HepG2 (cell line): ENCODE data around the gene LYSMD3. TPM values are rescaled to one million over a fixed set of nuclear protein-coding genes. Genes with fewer than 3 reads are reported as not detected.

Source experiments
- ATAC-seq: fragments of 200-7000 bp; cut with Tn5 transposase; 3 replicates; pipeline ENCODE4 v1.9.1; 2020; ENCODE audit warnings: mild to moderate bottlenecking, moderate library complexity
- BruUV-seq: library from RNA; stranded (reverse); fragments of 400-500 nt; replicated peaks from 2 replicates; lab custom pipeline; 2021; lab: Mats Ljungman, UMichigan
- CTCF ChIA-PET: fragments of 300-600 bp; formaldehyde crosslinking; extraction: SDS; loops from one replicate; lab custom pipeline; 2021; ENCODE audit warnings: low total read pairs, inconsistent platforms, low intra/inter-chr PET ratio; lab: Yijun Ruan, JAX
- POLR2A ChIA-PET: fragments of 350-600 bp; sonication (Branson Sonifier 250); formaldehyde crosslinking; loops from one replicate; lab custom pipeline; 2020; ENCODE audit warnings: antibody characterized with exemption, inconsistent platforms; lab: Yijun Ruan, JAX
- DNase-seq: peaks from one replicate; pipeline ENCODE4 v3.0.0-alpha.2; 2015; ENCODE audit warnings: low spot score
- FAIRE-seq: peaks from 3 replicates; lab custom pipeline; 2011; peaks lifted over from hg19 to GRCh38; lab: Jason Lieb, UNC
- H2AFZ ChIP-seq: one replicate; pipeline ENCODE4 v1.6.1; 2011; ENCODE audit warnings: low read length, inconsistent platforms
- H3K27ac ChIP-seq: fragments of 300-600 bp; 3 replicates; pipeline ENCODE4 v1.8.0; 2011; ENCODE audit warnings: mixed run types, mild to moderate bottlenecking, mixed read lengths, low read length, inconsistent platforms; ENCODE audit not compliant: insufficient read depth; ENCODE audit errors: extremely low read length
- H3K27me3 ChIP-seq, 2 experiments: fragments of 200-600 bp in 1 of 2; 2 replicates in 1 of 2; 3 replicates in 1 of 2; pipeline versions ENCODE4 v1.6.0 to v1.8.0; 2011; ENCODE audit warnings: low read length in 2 of 2, mild to moderate bottlenecking in 2 of 2, moderate library complexity in 2 of 2, inconsistent platforms in 1 of 2; ENCODE audit not compliant: insufficient read depth in 2 of 2, control insufficient read depth in 1 of 2
- H3K36me3 ChIP-seq, 2 experiments: fragments of 200-600 bp in 1 of 2; replicated peaks in 1 of 2; 2 replicates in 1 of 2; 3 replicates in 1 of 2; pipeline versions ENCODE4 v1.5.1 to v1.8.0; 2011; ENCODE audit warnings: low read length in 2 of 2, inconsistent platforms in 1 of 2; ENCODE audit not compliant: insufficient read depth in 2 of 2, control insufficient read depth in 1 of 2
- H3K4me1 ChIP-seq: 2 replicates; pipeline ENCODE4 v1.5.1; 2012; ENCODE audit warnings: low read length, inconsistent platforms; ENCODE audit not compliant: insufficient read depth
- H3K4me2 ChIP-seq: 2 replicates; pipeline ENCODE4 v1.6.0; 2011; ENCODE audit warnings: low read depth, low read length, inconsistent platforms
- H3K4me3 ChIP-seq, 3 experiments: fragments of 200-600 bp in 1 of 3; sonication (generic), shearing (Covaris generic) in 1 of 3; replicated peaks in 1 of 3; 2 replicates each; pipeline ENCODE4 v1.5.1; 2011 to 2016; ENCODE audit warnings: low read length in 3 of 3, inconsistent platforms in 2 of 3, low read depth in 2 of 3, mild to moderate bottlenecking in 2 of 3, control low read depth in 1 of 3, mixed read lengths in 1 of 3; ENCODE audit not compliant: insufficient read depth in 1 of 3
- H3K79me2 ChIP-seq: one replicate; pipeline ENCODE4 v1.6.1; 2011; ENCODE audit warnings: low read length, inconsistent platforms; ENCODE audit not compliant: insufficient read depth
- H3K9ac ChIP-seq: 2 replicates; pipeline ENCODE4 v1.6.0; 2011; ENCODE audit warnings: mild to moderate bottlenecking, low read depth, low read length, inconsistent platforms; ENCODE audit not compliant: insufficient read depth
- H3K9me3 ChIP-seq: 2 replicates; pipeline ENCODE4 v1.5.1; 2012; ENCODE audit warnings: mild to moderate bottlenecking, low read length
- H4K20me1 ChIP-seq: 2 replicates; pipeline ENCODE4 v1.6.0; 2011; ENCODE audit warnings: inconsistent platforms, mild to moderate bottlenecking, low read length, moderate library complexity; ENCODE audit not compliant: insufficient read depth
- BRCA1 ChIP-seq: sonication (generic); formaldehyde crosslinking; IDR thresholded peaks from 2 replicates; pipeline ENCODE4 v1.4.0; 2020; ENCODE audit warnings: missing genetic modification reagents
- CENPX ChIP-seq: sonication (generic); formaldehyde crosslinking; IDR thresholded peaks from 2 replicates; pipeline ENCODE4 v1.9.0; 2021; ENCODE audit warnings: mild to moderate bottlenecking, missing genetic modification reagents, moderate library complexity
- FLYWCH1 ChIP-seq: sonication (generic); formaldehyde crosslinking; IDR thresholded peaks from 2 replicates; pipeline ENCODE4 v1.8.1; 2023; ENCODE audit warnings: mild to moderate bottlenecking, missing genetic modification reagents
- HNRNPL ChIP-seq: fragments of 200-400 bp; formaldehyde crosslinking; IDR thresholded peaks from 2 replicates; pipeline ENCODE4 v1.6.1; 2017; ENCODE audit warnings: mild to moderate bottlenecking, low read depth, low read length
- KDM3A ChIP-seq: IDR thresholded peaks from 2 replicates; pipeline ENCODE4 v1.6.1; 2018; ENCODE audit warnings: low read depth, missing compliant biosample characterization
- KMT2B ChIP-seq: IDR thresholded peaks from 2 replicates; pipeline ENCODE4 v1.6.1; 2016; ENCODE audit warnings: missing genetic modification reagents, missing compliant biosample characterization
- NFKB2 ChIP-seq: sonication (generic); formaldehyde crosslinking; IDR thresholded peaks from 2 replicates; pipeline ENCODE4 v1.4.0; 2020; ENCODE audit warnings: missing genetic modification reagents, borderline replicate concordance
- STAT6 ChIP-seq: sonication (generic); formaldehyde crosslinking; IDR thresholded peaks from 2 replicates; pipeline ENCODE4 v1.4.0; 2020; ENCODE audit warnings: missing genetic modification reagents, mild to moderate bottlenecking, borderline replicate concordance
- ZBTB42 ChIP-seq: sonication (generic); formaldehyde crosslinking; IDR thresholded peaks from 2 replicates; pipeline ENCODE4 v1.5.0; 2020; ENCODE audit warnings: mild to moderate bottlenecking, missing genetic modification reagents
- ZBTB44 ChIP-seq: sonication (generic); formaldehyde crosslinking; IDR thresholded peaks from 2 replicates; pipeline ENCODE4 v1.4.0; 2020; ENCODE audit warnings: missing genetic modification reagents
- ZC3H13 ChIP-seq: sonication (generic); formaldehyde crosslinking; IDR thresholded peaks from 2 replicates; pipeline ENCODE4 v1.8.1; 2023; ENCODE audit warnings: mild to moderate bottlenecking, missing genetic modification reagents, moderate library complexity
- ZNF33A ChIP-seq: sonication (generic); formaldehyde crosslinking; IDR thresholded peaks from 2 replicates; pipeline ENCODE4 v1.5.1; 2020; ENCODE audit warnings: missing genetic modification reagents, mild to moderate bottlenecking, moderate library complexity, borderline replicate concordance
- ZNF350 ChIP-seq: sonication (generic); formaldehyde crosslinking; IDR thresholded peaks from 2 replicates; pipeline ENCODE4 v1.4.0; 2020; ENCODE audit warnings: mild to moderate bottlenecking, low read depth, missing genetic modification reagents, borderline replicate concordance
- ZNF362 ChIP-seq: sonication (generic); formaldehyde crosslinking; IDR thresholded peaks from 2 replicates; pipeline ENCODE4 v1.4.0; 2020; ENCODE audit warnings: missing genetic modification reagents, mild to moderate bottlenecking, borderline replicate concordance
- ZNF562 ChIP-seq: sonication (generic); formaldehyde crosslinking; IDR thresholded peaks from 2 replicates; pipeline ENCODE4 v1.8.0; 2022; ENCODE audit warnings: missing genetic modification reagents, borderline replicate concordance
- ZNF709 ChIP-seq: sonication (generic); formaldehyde crosslinking; IDR thresholded peaks from 2 replicates; pipeline ENCODE4 v1.5.0; 2020; ENCODE audit warnings: mild to moderate bottlenecking, missing genetic modification reagents
- WGBS: methylation state at CpG from one replicate; pipeline ENCODE4 v1.1.6; 2017; ENCODE audit warnings: low lambda C conversion rate; 5-methylcytosine and 5-hydroxymethylcytosine counted together
- in situ Hi-C: cut with HindIII; loops from 2 replicates; pipeline ENCODE4 v1.10.0; 2017; ENCODE audit warnings: low pct_unique_long_range_greater_than_20kb; ENCODE audit not compliant: extremely low pct_ligation_motif_present
- intact Hi-C: fragments of 100-400 bp; cut with micrococcal nuclease; formaldehyde crosslinking; loops from one replicate; pipeline ENCODE4 v1.10.0; 2022; ENCODE audit not compliant: unreplicated experiment
- polyA plus RNA-seq, 8 experiments: library from polyadenylated mRNA; depleted of rRNA in 3 of 8; stranded (reverse) in 7 of 8; unstranded in 1 of 8; fragments of >200 nt; fragmentation: Illumina TruSeq in 4 of 8; extraction: Trizol in 4 of 8; gene quantifications; 2 replicates each; pipeline versions ENCODE4 v1.2.1 to v1.2.3, GENCODE V29; 2011 to 2016; ENCODE audit warnings: low read depth in 4 of 8, missing spikeins in 1 of 8, mixed read lengths in 1 of 8; ENCODE audit not compliant: insufficient read depth in 1 of 8
- total RNA-seq, 5 experiments: library from RNA; depleted of rRNA; stranded (reverse); fragments of >200 nt; fragmentation: Illumina TruSeq; extraction: Trizol; gene quantifications; 2 replicates each; pipeline ENCODE4 v1.2.3, GENCODE V29; 2016; ENCODE audit warnings: low read depth in 1 of 5
- TF ChIP-seq, protein P1 (sequence below): sonication (generic); formaldehyde crosslinking; IDR thresholded peaks from 2 replicates; pipeline ENCODE4 v1.8.0; 2022; ENCODE audit warnings: low read depth, missing genetic modification reagents

LYSMD3 gene
- total and polyA plus RNA-seq, 2 of the 13 experiments (the other 11 are each of a cell fraction or from before 2014, with no cell fraction given) = 9.1 to 13.8 TPM

GRCh38 chr5:90530736-90531487 is 1.5 kb upstream of the LYSMD3 start:
- ChIA-PET CTCF (interaction anchor here (1.2 to 3.1 kb wide), 2 partner anchors 90 to 144 kb away, joined by 3 to 35 read pairs; no protein-coding TSS in a partner anchor), POLR2A (interaction anchor here (1.0 kb wide), 1 partner anchor 121 kb away, joined by 4 read pairs; the partner anchor contains the start of gene CETN3)
- H3K36me3 ChIP-seq = no peaks in the 10 kb centered on the region
- H2AFZ ChIP-seq = no peak overlapping the region
- H3K4me2 ChIP-seq = no peak overlapping the region
- H4K20me1 ChIP-seq = no peaks in the 10 kb centered on the region; the same call in 1 of the 2 replicates
- BruUV-seq = no TSS peak
- H3K4me3 ChIP-seq = no peak overlapping the region; a peak in 1 of 6 replicates
- FAIRE-seq (no peak), DNase-seq (no peak), ATAC-seq (no peak)
- TF ChIP-seq BRCA1 (CRISPR knock-in tag) (no peak), ZNF33A (no peak), ZNF709 (CRISPR knock-in tag) (no peak), FLYWCH1 (CRISPR knock-in tag) (no peak), ZC3H13 (CRISPR knock-in tag) (no peak), ZNF362 (CRISPR knock-in tag) (no peak), KDM3A (CRISPR knock-in tag) (no peak), CENPX (CRISPR knock-in tag) (no peak), KMT2B (no peak), ZNF562 (CRISPR knock-in tag) (no peak), ZBTB44 (CRISPR knock-in tag) (no peak), ZBTB42 (CRISPR knock-in tag) (no peak), ZNF350 (CRISPR knock-in tag) (no peak), HNRNPL (no peak), NFKB2 (CRISPR knock-in tag) (no peak), STAT6 (CRISPR knock-in tag) (no peak)
- TF ChIP-seq, protein P1, sequence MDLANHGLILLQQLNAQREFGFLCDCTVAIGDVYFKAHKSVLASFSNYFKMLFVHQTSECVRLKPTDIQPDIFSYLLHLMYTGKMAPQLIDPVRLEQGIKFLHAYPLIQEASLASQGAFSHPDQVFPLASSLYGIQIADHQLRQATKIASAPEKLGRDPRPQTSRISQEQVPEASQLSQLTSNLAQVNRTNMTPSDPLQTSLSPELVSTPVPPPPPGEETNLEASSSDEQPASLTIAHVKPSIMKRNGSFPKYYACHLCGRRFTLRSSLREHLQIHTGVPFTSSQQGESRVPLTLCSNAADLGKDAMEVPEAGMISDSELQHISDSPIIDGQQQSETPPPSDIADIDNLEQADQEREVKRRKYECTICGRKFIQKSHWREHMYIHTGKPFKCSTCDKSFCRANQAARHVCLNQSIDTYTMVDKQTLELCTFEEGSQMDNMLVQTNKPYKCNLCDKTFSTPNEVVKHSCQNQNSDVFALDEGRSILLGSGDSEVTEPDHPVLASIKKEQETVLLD = no peak
- peaks cover 0 to 4% of the 10 kb centered on the region in 2 experiments; a peak in 1 of 5 replicates for H3K27me3 ChIP-seq
- H3K9me3 ChIP-seq = no peaks in the 10 kb centered on the region
- H3K79me2 ChIP-seq = peaks cover 34% of the 10 kb centered on the region
- peaks cover 30% of the 10 kb centered on the region for H3K4me1 ChIP-seq
- whole genome bisulfite sequencing = 37% methylated on average over 9 of the region's 9 CpGs
- no peak overlapping the region for H3K27ac ChIP-seq
- H3K9ac ChIP-seq = no peak overlapping the region
- in situ Hi-C loops (loop anchor here (10.0 kb wide), 1 partner anchor 96 kb away; no protein-coding TSS in a partner anchor), intact Hi-C loops (loop anchor here (1.0 kb wide), 1 partner anchor 92 kb away; no protein-coding TSS in a partner anchor)
